Body of pancreas (tissue), 4 donors: ENCODE data around the gene TENM4.

Experiments used
- POLR2A ChIP-seq, 3 donors: fragments of 450-650 bp; IDR thresholded peaks; one replicate each; pipeline ENCODE4 v1.6.1; 2016; ENCODE audit warnings: antibody characterized with exemption in 3 of 3, mild to moderate bottlenecking in 2 of 3
- TF ChIP-seq, protein P1 (sequence below), 7 experiments: fragments of 450-650 bp in 4 of 7; fragments of 200-600 bp in 3 of 7; sonication (generic) in 3 of 7; IDR thresholded peaks; one replicate each; pipeline ENCODE4 v1.5.1; 2016 to 2019; ENCODE audit warnings: antibody characterized with exemption in 7 of 7

GRCh38 chr11:79425463-79425862 lies 15.4 kb downstream of the TENM4 start:
- TF ChIP-seq, protein P1, sequence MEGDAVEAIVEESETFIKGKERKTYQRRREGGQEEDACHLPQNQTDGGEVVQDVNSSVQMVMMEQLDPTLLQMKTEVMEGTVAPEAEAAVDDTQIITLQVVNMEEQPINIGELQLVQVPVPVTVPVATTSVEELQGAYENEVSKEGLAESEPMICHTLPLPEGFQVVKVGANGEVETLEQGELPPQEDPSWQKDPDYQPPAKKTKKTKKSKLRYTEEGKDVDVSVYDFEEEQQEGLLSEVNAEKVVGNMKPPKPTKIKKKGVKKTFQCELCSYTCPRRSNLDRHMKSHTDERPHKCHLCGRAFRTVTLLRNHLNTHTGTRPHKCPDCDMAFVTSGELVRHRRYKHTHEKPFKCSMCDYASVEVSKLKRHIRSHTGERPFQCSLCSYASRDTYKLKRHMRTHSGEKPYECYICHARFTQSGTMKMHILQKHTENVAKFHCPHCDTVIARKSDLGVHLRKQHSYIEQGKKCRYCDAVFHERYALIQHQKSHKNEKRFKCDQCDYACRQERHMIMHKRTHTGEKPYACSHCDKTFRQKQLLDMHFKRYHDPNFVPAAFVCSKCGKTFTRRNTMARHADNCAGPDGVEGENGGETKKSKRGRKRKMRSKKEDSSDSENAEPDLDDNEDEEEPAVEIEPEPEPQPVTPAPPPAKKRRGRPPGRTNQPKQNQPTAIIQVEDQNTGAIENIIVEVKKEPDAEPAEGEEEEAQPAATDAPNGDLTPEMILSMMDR (IDR thresholded peaks at IDR 0.05) = no peak
- no peak for TF ChIP-seq POLR2A (IDR thresholded peaks at IDR 0.05)
